Esophagus squamous epithelium (tissue), 5 donors: Measurements from ENCODE around the gene BRAF. TPM values are rescaled to one million over a fixed set of nuclear protein-coding genes. Genes with fewer than 3 reads are reported as not detected.
"Not testable (repeated sequence)": the region's sequence is repeated elsewhere in the genome, so short reads cannot be mapped to it uniquely, and the experiment has no call there.

ENCODE experiments used
- DNase-seq: peaks from one replicate; lab custom pipeline; 2025; lab: John Stamatoyannopoulos, UW
- H3K27ac ChIP-seq, 4 donors: fragments of 200-600 bp; sonication (generic); one replicate each; pipeline ENCODE4 v1.5.1; 2016 to 2019; ENCODE audit warnings: mild to moderate bottlenecking in 1 of 4
- H3K27me3 ChIP-seq, 4 donors: fragments of 200-600 bp; sonication (generic); 1 replicate in 3 of 4; 2 replicates in 1 of 4; pipeline versions ENCODE4 v1.5.1 to v1.6.0; 2017 to 2021; ENCODE audit warnings: antibody characterized with exemption in 1 of 4
- H3K36me3 ChIP-seq, 3 donors: fragments of 200-600 bp; sonication (generic); one replicate each; pipeline ENCODE4 v1.5.1; 2016 to 2019
- H3K4me1 ChIP-seq, 3 donors: fragments of 200-600 bp; sonication (generic); one replicate each; pipeline ENCODE4 v1.5.1; 2017 to 2019
- H3K4me3 ChIP-seq, 4 donors: fragments of 200-600 bp; sonication (generic); 1 replicate in 3 of 4; 2 replicates in 1 of 4; pipeline ENCODE4 v1.5.1; 2016 to 2019; ENCODE audit warnings: mild to moderate bottlenecking in 2 of 4, moderate library complexity in 1 of 4
- H3K9me3 ChIP-seq, 3 donors: fragments of 200-600 bp; sonication (generic); one replicate each; pipeline ENCODE4 v1.5.1; 2016 to 2019
- POLR2A ChIP-seq, 4 donors: fragments of 450-650 bp; IDR thresholded peaks; one replicate each; pipeline ENCODE4 v1.6.1; 2017; ENCODE audit warnings: antibody characterized with exemption in 4 of 4, mild to moderate bottlenecking in 4 of 4, moderate library complexity in 3 of 4
- WGBS, 2 donors: methylation state at CpG; one replicate each; pipeline ENCODE4 v1.1.5; 2018; 5-methylcytosine and 5-hydroxymethylcytosine counted together
- intact Hi-C: fragments of 100-400 bp; cut with DNase I; formaldehyde crosslinking; loops from one replicate; pipeline ENCODE4 v1.15.0; 2022
- total RNA-seq, 4 donors: library from RNA; depleted of rRNA; stranded (reverse); fragments of >200 nt; gene quantifications; one replicate each; pipeline ENCODE4 v1.1.0, GENCODE V29; 2016
- TF ChIP-seq, protein P1 (sequence below), 6 experiments: fragments of 450-650 bp in 4 of 6; fragments of 200-600 bp in 2 of 6; sonication (generic) in 2 of 6; IDR thresholded peaks; one replicate each; pipeline ENCODE4 v1.5.1; 2016 to 2019; ENCODE audit warnings: antibody characterized with exemption in 6 of 6, mild to moderate bottlenecking in 4 of 6, moderate library complexity in 4 of 6
- donor health status: DM: yes; HTN: yes; CAD: no.

Gene BRAF
- total RNA-seq, 4 donors from 2014 or later = 10.0 to 40.6 (median 20.6) TPM

DNA sequence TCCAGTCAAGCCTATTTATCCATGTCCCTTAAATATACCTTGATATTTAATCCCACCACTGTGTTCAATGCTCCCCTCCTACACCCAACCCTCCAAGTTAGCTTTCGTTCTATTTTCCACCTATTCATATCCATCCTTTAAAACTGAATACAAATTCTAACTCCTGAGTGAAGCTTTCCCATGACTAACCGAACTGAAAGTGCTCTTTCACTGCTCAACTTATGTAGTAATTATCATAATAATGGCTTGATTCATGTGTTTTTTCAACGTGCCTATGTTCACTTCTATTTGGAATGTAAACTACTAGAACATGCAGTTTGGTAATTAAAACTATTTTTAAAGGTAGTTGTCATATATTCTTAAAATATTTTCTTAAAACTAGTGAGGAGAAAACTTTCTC is 170.2 kb downstream of the BRAF start:
- no peaks in the 10 kb centered on the region for H3K9me3 ChIP-seq
- H3K4me3 ChIP-seq = no peak overlapping the region
- no peak for TF ChIP-seq POLR2A (IDR thresholded peaks at IDR 0.05)
- TF ChIP-seq, protein P1, sequence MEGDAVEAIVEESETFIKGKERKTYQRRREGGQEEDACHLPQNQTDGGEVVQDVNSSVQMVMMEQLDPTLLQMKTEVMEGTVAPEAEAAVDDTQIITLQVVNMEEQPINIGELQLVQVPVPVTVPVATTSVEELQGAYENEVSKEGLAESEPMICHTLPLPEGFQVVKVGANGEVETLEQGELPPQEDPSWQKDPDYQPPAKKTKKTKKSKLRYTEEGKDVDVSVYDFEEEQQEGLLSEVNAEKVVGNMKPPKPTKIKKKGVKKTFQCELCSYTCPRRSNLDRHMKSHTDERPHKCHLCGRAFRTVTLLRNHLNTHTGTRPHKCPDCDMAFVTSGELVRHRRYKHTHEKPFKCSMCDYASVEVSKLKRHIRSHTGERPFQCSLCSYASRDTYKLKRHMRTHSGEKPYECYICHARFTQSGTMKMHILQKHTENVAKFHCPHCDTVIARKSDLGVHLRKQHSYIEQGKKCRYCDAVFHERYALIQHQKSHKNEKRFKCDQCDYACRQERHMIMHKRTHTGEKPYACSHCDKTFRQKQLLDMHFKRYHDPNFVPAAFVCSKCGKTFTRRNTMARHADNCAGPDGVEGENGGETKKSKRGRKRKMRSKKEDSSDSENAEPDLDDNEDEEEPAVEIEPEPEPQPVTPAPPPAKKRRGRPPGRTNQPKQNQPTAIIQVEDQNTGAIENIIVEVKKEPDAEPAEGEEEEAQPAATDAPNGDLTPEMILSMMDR (IDR thresholded peaks at IDR 0.05) = no peak
- 67 to 70% methylated on average over 3 of the region's 3 CpGs for whole genome bisulfite sequencing, 2 donors
- no peaks in the 10 kb centered on the region for H3K27me3 ChIP-seq
- DNase-seq = no peak
- H3K27ac ChIP-seq = no peak overlapping the region
- intact Hi-C loops = no loop called here
- H3K36me3 ChIP-seq = peaks cover 0 to 48% (median 0%) of the 10 kb centered on the region in 3 donors
- H3K4me1 ChIP-seq = no peaks in the 10 kb centered on the region

GRCh38 chr7:140752533-140752932 is 172.2 kb downstream of the BRAF start:
- TF ChIP-seq POLR2A (IDR thresholded peaks at IDR 0.05) = no peak
- TF ChIP-seq, protein P1 (IDR thresholded peaks at IDR 0.05) = no peak
- intact Hi-C loops = no loop called here
- WGBS, 2 donors = 83 to 96% methylated on average over 1 of the region's 1 CpG
- H3K9me3 ChIP-seq = no peaks in the 10 kb centered on the region
- DNase-seq = no peak
- no peaks in the 10 kb centered on the region for H3K27me3 ChIP-seq
- no peak overlapping the region for H3K4me3 ChIP-seq
- H3K4me1 ChIP-seq = no peaks in the 10 kb centered on the region
- H3K36me3 ChIP-seq = peaks cover 0 to 60% (median 0%) of the 10 kb centered on the region in 3 donors
- H3K27ac ChIP-seq = no peak overlapping the region

GRCh38 chr7:140746751-140747150 is 178.0 kb downstream of the BRAF start:
- DNase-seq = no peak
- Histone ChIP-seq H3K27me3 (no peaks in the 10 kb centered on the region), H3K27ac (no peak overlapping the region), H3K9me3 (no peaks in the 10 kb centered on the region), H3K4me1 (no peaks in the 10 kb centered on the region), H3K36me3 (peaks cover 0 to 54% (median 0%) of the 10 kb centered on the region in 3 donors), H3K4me3 (no peak overlapping the region)
- 92 to 94% methylated on average over 2 of the region's 2 CpGs for WGBS, 2 donors
- intact Hi-C loops = no loop called here
- TF ChIP-seq, protein P1 (IDR thresholded peaks at IDR 0.05) = no peak
- no peak for TF ChIP-seq POLR2A (IDR thresholded peaks at IDR 0.05)

- H3K9me3 ChIP-seq = no peaks in the 10 kb centered on the region
- no peak for DNase-seq
- H3K36me3 ChIP-seq = peaks cover 0 to 61% (median 0%) of the 10 kb centered on the region in 3 donors
- no peak overlapping the region for H3K27ac ChIP-seq
- intact Hi-C loops = no loop called here
- no peak for TF ChIP-seq POLR2A (IDR thresholded peaks at IDR 0.05)
- TF ChIP-seq, protein P1 (IDR thresholded peaks at IDR 0.05) = no peak
- no peaks in the 10 kb centered on the region for H3K4me1 ChIP-seq
- no peaks in the 10 kb centered on the region for H3K27me3 ChIP-seq
- no peak overlapping the region for H3K4me3 ChIP-seq
- WGBS, 2 donors = 90 to 91% methylated on average over 6 of the region's 6 CpGs
Observed at GRCh38 chr7:140745266-140746058, 179.3 kb downstream of the BRAF start.

DNA sequence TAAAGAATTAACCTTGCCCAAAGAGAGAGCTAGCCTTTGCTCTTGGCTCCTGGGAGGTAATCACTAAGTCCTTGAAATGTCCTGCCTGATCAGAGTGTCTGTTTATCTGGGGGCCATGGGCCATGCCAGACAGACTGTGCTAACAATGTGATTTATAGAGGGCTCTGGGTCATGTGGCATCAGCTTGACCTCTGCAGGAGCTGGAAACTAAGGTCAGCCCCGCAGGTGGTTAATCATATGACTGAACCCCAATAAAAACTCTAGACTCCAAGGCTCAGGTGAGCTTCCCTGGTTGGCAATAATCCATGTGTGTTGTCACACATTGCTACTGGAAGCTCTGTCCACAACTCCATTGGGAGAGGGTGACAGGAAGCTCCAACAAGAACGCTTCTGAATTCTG is 180.7 kb downstream of the BRAF start:
- WGBS, 2 donors = 90 to 95% methylated on average over 2 of the region's 2 CpGs
- no peak for TF ChIP-seq POLR2A (IDR thresholded peaks at IDR 0.05)
- TF ChIP-seq, protein P1 (IDR thresholded peaks at IDR 0.05) = no peak
- Histone ChIP-seq H3K27ac (no peak overlapping the region), H3K36me3 (peaks cover 0 to 60% (median 0%) of the 10 kb centered on the region in 3 donors), H3K9me3 (no peaks in the 10 kb centered on the region), H3K4me1 (no peaks in the 10 kb centered on the region), H3K27me3 (no peaks in the 10 kb centered on the region), H3K4me3 (no peak overlapping the region)
- DNase-seq = no peak
- intact Hi-C loops = no loop called here

- WGBS, 2 donors = 83 to 100% methylated on average over 1 to 2 of the region's 4 CpGs
- H3K27ac ChIP-seq, H3K9me3 ChIP-seq, H3K4me3 ChIP-seq, intact Hi-C loops, H3K27me3 ChIP-seq, H3K4me1 ChIP-seq, DNase-seq: not testable (repeated sequence)
- H3K36me3 ChIP-seq = peaks cover 0 to 60% (median 0%) of the 10 kb centered on the region in 3 donors
Observed at GRCh38 chr7:140743255-140743654, 181.5 kb downstream of the BRAF start.
